ENCODE results near the gene CCDC102A. TPM values are rescaled to one million over a fixed set of nuclear protein-coding genes. Genes with fewer than 3 reads are reported as not detected.

The CCDC102A gene
- total and polyA plus RNA-seq, 10 of the 15 experiments (the other 5 are each of a cell fraction or from before 2014, with no cell fraction given) = 0.03 to 5.9 (median 2.4) TPM

DNA sequence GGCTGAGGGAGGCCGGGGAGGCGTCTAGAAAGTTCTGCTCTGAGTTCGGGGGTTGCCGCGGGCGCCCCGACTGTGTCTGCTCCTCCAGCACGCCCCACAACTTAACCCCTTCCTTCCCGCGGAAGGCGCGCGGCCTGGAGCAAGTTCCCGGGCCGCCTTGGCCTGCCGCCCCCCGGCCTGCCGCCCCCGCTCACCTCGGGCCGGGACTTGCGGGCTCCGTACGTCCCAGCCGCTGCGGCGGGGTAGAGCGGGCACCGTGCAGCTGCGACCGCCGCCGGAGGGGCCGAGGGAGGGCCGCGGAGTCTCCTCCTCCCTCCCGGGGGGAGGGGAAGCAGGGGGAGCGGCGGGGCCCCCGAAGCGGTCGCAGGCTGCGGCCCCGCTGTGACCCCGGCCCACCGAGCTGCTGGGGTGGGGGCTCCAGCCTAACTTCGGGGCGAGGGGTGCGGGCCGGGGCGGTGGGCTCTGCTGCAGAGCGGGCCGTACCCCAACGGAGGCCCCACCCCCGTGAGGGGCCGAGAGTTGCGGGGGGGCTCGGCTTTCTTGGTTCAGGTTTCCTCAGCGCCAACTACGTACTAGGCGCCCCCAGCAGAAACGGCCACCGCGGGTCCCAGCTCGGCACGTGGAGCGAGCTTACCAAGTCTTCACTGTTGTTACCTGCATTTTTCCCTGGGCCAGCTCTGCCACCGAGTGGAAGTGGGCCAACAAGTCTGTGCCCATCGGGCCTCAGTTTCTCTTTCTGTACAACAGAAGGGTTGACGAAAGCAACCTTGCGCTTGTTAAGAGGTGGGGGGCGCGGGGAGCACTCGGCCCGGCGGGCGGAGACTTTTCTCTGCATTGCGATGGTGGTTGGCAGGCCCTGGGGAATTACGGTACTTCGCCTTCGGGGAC is at the start of gene CCDC102A (continued):
- TF ChIP-seq, protein P1, sequence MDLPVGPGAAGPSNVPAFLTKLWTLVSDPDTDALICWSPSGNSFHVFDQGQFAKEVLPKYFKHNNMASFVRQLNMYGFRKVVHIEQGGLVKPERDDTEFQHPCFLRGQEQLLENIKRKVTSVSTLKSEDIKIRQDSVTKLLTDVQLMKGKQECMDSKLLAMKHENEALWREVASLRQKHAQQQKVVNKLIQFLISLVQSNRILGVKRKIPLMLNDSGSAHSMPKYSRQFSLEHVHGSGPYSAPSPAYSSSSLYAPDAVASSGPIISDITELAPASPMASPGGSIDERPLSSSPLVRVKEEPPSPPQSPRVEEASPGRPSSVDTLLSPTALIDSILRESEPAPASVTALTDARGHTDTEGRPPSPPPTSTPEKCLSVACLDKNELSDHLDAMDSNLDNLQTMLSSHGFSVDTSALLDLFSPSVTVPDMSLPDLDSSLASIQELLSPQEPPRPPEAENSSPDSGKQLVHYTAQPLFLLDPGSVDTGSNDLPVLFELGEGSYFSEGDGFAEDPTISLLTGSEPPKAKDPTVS (IDR thresholded peaks at IDR 0.05; ENCODE audit: low read depth, low read length) = peak; percentile 78; the same call in 1 of the 2 replicates
- TF ChIP-seq HDAC6 (IDR thresholded peaks at IDR 0.05; ENCODE audit: unreplicated experiment) = no peak
- TF ChIP-seq, protein P2, sequence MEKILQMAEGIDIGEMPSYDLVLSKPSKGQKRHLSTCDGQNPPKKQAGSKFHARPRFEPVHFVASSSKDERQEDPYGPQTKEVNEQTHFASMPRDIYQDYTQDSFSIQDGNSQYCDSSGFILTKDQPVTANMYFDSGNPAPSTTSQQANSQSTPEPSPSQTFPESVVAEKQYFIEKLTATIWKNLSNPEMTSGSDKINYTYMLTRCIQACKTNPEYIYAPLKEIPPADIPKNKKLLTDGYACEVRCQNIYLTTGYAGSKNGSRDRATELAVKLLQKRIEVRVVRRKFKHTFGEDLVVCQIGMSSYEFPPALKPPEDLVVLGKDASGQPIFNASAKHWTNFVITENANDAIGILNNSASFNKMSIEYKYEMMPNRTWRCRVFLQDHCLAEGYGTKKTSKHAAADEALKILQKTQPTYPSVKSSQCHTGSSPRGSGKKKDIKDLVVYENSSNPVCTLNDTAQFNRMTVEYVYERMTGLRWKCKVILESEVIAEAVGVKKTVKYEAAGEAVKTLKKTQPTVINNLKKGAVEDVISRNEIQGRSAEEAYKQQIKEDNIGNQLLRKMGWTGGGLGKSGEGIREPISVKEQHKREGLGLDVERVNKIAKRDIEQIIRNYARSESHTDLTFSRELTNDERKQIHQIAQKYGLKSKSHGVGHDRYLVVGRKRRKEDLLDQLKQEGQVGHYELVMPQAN (conservative IDR thresholded peaks at IDR 0.05) = peak; percentile 60; the same call in 1 of the 2 replicates
- TF ChIP-seq YBX1 (IDR thresholded peaks at IDR 0.05) = no peak
- no peak for TF ChIP-seq CHD4 (IDR thresholded peaks at IDR 0.05)
- no peak for TF ChIP-seq STAT1 (conservative IDR thresholded peaks at IDR 0.05)
- no peak for TF ChIP-seq SMAD1 (IDR thresholded peaks at IDR 0.05; ENCODE audit: low read depth, partially characterized antibody)
- TF ChIP-seq BMI1 (IDR thresholded peaks at IDR 0.05; ENCODE audit: borderline replicate concordance) = no peak
- 0 out of 2 replicates have a peak, but pooled peaks have one; percentile 47 for TF ChIP-seq ZNF207 (IDR thresholded peaks at IDR 0.05; ENCODE audit: borderline replicate concordance)
- TF ChIP-seq RB1 (IDR thresholded peaks at IDR 0.05; ENCODE audit: borderline replicate concordance) = peak; percentile 62; the same call in 1 of the 2 replicates
- peak; percentile 67 for TF ChIP-seq IKZF1 (conservative IDR thresholded peaks at IDR 0.05)
- 0 out of 2 replicates have a peak, but pooled peaks have one; percentile 12 for TF ChIP-seq CHD2 (IDR thresholded peaks at IDR 0.05; ENCODE audit: borderline replicate concordance, low read depth, low read length)
- no peak for TF ChIP-seq ZNF384 (IDR thresholded peaks at IDR 0.05; ENCODE audit: borderline replicate concordance, low read depth, low read length)
- TF ChIP-seq NFXL1 (IDR thresholded peaks at IDR 0.05; ENCODE audit: borderline replicate concordance) = no peak
- no peak for TF ChIP-seq TAF1 (IDR thresholded peaks at IDR 0.05; ENCODE audit: borderline replicate concordance, low read depth, low read length)
- TF ChIP-seq, protein P3, sequence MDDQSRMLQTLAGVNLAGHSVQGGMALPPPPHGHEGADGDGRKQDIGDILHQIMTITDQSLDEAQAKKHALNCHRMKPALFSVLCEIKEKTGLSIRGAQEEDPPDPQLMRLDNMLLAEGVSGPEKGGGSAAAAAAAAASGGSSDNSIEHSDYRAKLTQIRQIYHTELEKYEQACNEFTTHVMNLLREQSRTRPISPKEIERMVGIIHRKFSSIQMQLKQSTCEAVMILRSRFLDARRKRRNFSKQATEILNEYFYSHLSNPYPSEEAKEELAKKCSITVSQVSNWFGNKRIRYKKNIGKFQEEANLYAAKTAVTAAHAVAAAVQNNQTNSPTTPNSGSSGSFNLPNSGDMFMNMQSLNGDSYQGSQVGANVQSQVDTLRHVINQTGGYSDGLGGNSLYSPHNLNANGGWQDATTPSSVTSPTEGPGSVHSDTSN (IDR thresholded peaks at IDR 0.05; ENCODE audit: insufficient replicate concordance, low read depth, low read length) = peak; percentile 23
- TF ChIP-seq KAT2A (conservative IDR thresholded peaks at IDR 0.05; ENCODE audit: control insufficient read depth, low read depth, low read length) = no peak
- TF ChIP-seq, protein P4, sequence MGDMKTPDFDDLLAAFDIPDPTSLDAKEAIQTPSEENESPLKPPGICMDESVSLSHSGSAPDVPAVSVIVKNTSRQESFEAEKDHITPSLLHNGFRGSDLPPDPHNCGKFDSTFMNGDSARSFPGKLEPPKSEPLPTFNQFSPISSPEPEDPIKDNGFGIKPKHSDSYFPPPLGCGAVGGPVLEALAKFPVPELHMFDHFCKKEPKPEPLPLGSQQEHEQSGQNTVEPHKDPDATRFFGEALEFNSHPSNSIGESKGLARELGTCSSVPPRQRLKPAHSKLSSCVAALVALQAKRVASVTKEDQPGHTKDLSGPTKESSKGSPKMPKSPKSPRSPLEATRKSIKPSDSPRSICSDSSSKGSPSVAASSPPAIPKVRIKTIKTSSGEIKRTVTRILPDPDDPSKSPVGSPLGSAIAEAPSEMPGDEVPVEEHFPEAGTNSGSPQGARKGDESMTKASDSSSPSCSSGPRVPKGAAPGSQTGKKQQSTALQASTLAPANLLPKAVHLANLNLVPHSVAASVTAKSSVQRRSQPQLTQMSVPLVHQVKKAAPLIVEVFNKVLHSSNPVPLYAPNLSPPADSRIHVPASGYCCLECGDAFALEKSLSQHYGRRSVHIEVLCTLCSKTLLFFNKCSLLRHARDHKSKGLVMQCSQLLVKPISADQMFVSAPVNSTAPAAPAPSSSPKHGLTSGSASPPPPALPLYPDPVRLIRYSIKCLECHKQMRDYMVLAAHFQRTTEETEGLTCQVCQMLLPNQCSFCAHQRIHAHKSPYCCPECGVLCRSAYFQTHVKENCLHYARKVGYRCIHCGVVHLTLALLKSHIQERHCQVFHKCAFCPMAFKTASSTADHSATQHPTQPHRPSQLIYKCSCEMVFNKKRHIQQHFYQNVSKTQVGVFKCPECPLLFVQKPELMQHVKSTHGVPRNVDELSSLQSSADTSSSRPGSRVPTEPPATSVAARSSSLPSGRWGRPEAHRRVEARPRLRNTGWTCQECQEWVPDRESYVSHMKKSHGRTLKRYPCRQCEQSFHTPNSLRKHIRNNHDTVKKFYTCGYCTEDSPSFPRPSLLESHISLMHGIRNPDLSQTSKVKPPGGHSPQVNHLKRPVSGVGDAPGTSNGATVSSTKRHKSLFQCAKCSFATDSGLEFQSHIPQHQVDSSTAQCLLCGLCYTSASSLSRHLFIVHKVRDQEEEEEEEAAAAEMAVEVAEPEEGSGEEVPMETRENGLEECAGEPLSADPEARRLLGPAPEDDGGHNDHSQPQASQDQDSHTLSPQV (IDR thresholded peaks at IDR 0.05) = no peak
- TF ChIP-seq ZZZ3 (IDR thresholded peaks at IDR 0.05; ENCODE audit: control insufficient read depth, insufficient read length, low read depth) = no peak
- no peak for TF ChIP-seq WRNIP1 (IDR thresholded peaks at IDR 0.05; ENCODE audit: borderline replicate concordance, low read depth, low read length)
- no peak for TF ChIP-seq KLF5 (IDR thresholded peaks at IDR 0.05; ENCODE audit: partially characterized antibody)

All from GM12878 (cell line).